GM21515 (cell line): Measurements from ENCODE around the gene WFIKKN1.
A peak's percentile ranks its signal among the peaks of the same experiment; 100 is the strongest.

Source experiments
- ATAC-seq: cut with Tn5 transposase; IDR thresholded peaks from one replicate; pipeline ENCODE4 v1.9.1; 2021; ENCODE audit not compliant: unreplicated experiment

The WFIKKN1 gene

GRCh38 chr16:672851-673250, 42.1 kb downstream of the WFIKKN1 start:
- no peak for ATAC-seq

- no peak for ATAC-seq
Observed at GRCh38 chr16:673399-673991, 42.7 kb downstream of the WFIKKN1 start.

- no peak for ATAC-seq
Observed at GRCh38 chr16:674214-674881, 43.6 kb downstream of the WFIKKN1 start.

GRCh38 chr16:674968-675883, 44.4 kb downstream of the WFIKKN1 start, which contains the start of gene RHBDL1:
RHBDL1 (plus strand) TSS chr16:675671; CDS start chr16:675791, 120 bp downstream.
- ATAC-seq: no peak

- no peak for ATAC-seq
Observed at GRCh38 chr16:675884-676564, 45.2 kb downstream of the WFIKKN1 start.

- no peak for ATAC-seq
Observed at GRCh38 chr16:676565-676902, 45.7 kb downstream of the WFIKKN1 start.

GRCh38 chr16:676913-677312, 46.1 kb downstream of the WFIKKN1 start:
- ATAC-seq: no peak

- no peak for ATAC-seq
Observed at GRCh38 chr16:677316-678190, 46.8 kb downstream of the WFIKKN1 start.

- ATAC-seq: no peak
Observed at GRCh38 chr16:678209-678857, 47.5 kb downstream of the WFIKKN1 start.

GRCh38 chr16:678858-679813, 48.4 kb downstream of the WFIKKN1 start:
- no peak for ATAC-seq

- ATAC-seq: peak; percentile 34
Observed at GRCh38 chr16:679814-680624, 49.2 kb downstream of the WFIKKN1 start, which contains the start of gene STUB1. STUB1 (plus strand) TSS chr16:680410; CDS start chr16:680526, 116 bp downstream.

GRCh38 chr16:680625-680945, 49.8 kb downstream of the WFIKKN1 start:
- no peak for ATAC-seq

GRCh38 chr16:680967-681745, 50.4 kb downstream of the WFIKKN1 start:
- no peak for ATAC-seq

- no peak for ATAC-seq
Observed at GRCh38 chr16:681746-682427, 51.1 kb downstream of the WFIKKN1 start.

GRCh38 chr16:682493-683395, 52.0 kb downstream of the WFIKKN1 start:
- ATAC-seq: no peak
